ENCODE results near the gene FARS2.

Gene FARS2

GRCh38 chr6:5771211-5771610 lies 509.9 kb downstream of the FARS2 start:
- Mint-ChIP-seq H3K27ac (no peak overlapping the region), H3K27me3 (no peaks in the 10 kb centered on the region), H3K36me3 (peaks cover 18% of the 10 kb centered on the region), H3K4me3 (no peak overlapping the region), H3K4me1 (ENCODE audit: low read depth) (peaks cover 1% of the 10 kb centered on the region), H3K9me3 (ENCODE audit: low read depth) (peaks cover 10% of the 10 kb centered on the region)

GRCh38 chr6:5771759-5772390 lies 510.6 kb downstream of the FARS2 start:
- Mint-ChIP-seq H3K4me3 (no peak overlapping the region), H3K4me1 (ENCODE audit: low read depth) (no peaks in the 10 kb centered on the region), H3K36me3 (peaks cover 15% of the 10 kb centered on the region), H3K9me3 (ENCODE audit: low read depth) (peaks cover 6% of the 10 kb centered on the region), H3K27me3 (no peaks in the 10 kb centered on the region), H3K27ac (no peak overlapping the region)

- Mint-ChIP-seq H3K4me1 (ENCODE audit: low read depth) (no peaks in the 10 kb centered on the region), H3K4me3 (no peak overlapping the region), H3K9me3 (ENCODE audit: low read depth) (peaks cover 6% of the 10 kb centered on the region), H3K27ac (no peak overlapping the region), H3K27me3 (no peaks in the 10 kb centered on the region), H3K36me3 (peaks cover 15% of the 10 kb centered on the region)
Measured at GRCh38 chr6:5772408-5773120, 511.3 kb downstream of the FARS2 start.

- no peak overlapping the region for H3K27ac Mint-ChIP-seq
- H3K4me1 Mint-ChIP-seq (ENCODE audit: low read depth): peaks cover 2% of the 10 kb centered on the region
- no peaks in the 10 kb centered on the region for H3K27me3 Mint-ChIP-seq
- no peak overlapping the region for H3K4me3 Mint-ChIP-seq
- no peaks in the 10 kb centered on the region for H3K9me3 Mint-ChIP-seq (ENCODE audit: low read depth)
- H3K36me3 Mint-ChIP-seq: peaks cover 12% of the 10 kb centered on the region
Measured at GRCh38 chr6:5776104-5776503, 514.8 kb downstream of the FARS2 start.

DNA sequence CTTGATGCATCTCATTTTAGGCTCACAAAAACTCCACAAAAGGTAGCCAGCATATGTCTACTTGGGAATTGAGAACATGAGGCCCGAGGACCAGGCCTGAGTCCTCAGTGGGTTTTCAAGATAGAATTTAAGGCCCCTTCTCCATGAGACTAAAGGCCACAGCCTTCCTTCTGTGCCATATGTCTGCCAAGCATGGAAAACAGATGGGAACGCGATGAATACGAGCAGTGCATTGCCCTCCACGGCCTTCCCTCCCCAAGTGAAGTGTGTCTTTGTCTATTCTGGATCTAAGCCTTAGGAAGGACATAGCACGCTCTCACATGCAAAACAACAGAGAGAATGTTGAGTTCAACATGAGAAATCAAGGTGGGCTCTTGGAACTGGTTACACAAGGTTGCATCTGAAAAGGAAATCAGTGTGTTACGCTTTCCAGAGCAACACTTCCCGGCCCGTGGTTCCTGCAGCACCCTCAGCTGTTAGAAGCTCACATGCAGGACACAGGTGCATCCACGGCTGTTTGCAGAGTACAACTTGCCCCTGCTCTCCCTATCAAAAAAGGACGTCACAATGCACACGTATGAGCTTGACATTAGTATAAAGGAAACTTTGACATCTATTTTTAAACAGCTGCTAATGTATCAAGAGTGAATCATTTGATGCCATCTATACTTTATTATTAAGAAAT lies 515.5 kb downstream of the FARS2 start:
- Mint-ChIP-seq H3K27me3 (no peaks in the 10 kb centered on the region), H3K9me3 (ENCODE audit: low read depth) (no peaks in the 10 kb centered on the region), H3K27ac (no peak overlapping the region), H3K36me3 (peaks cover 11% of the 10 kb centered on the region), H3K4me3 (no peak overlapping the region), H3K4me1 (ENCODE audit: low read depth) (peaks cover 2% of the 10 kb centered on the region)

GRCh38 chr6:5778317-5778857 lies 517.1 kb downstream of the FARS2 start:
- Mint-ChIP-seq H3K9me3 (ENCODE audit: low read depth) (no peaks in the 10 kb centered on the region), H3K27me3 (no peaks in the 10 kb centered on the region), H3K27ac (no peak overlapping the region), H3K4me3 (no peak overlapping the region), H3K4me1 (ENCODE audit: low read depth) (peaks cover 2% of the 10 kb centered on the region), H3K36me3 (peaks cover 11% of the 10 kb centered on the region)

DNA sequence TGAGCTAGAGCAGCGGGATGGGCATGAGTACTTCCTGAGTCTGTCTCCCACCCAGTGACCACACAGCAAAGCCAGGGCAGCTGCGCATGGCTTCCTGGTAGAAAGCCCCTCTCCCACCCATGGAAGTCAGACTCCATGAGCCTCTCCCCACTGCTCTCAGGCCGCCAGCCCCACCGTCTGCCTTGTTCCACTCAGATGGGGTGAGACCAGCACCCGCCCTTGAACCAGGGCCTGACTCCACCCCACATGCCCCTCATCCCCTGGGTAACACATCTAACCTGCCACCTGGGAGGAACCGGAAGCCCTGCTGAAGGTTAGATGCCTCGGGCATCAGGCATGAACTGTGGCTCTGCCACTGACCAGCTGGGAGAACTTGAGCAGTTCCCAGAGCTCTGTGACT lies 517.6 kb downstream of the FARS2 start:
- peaks cover 10% of the 10 kb centered on the region for H3K36me3 Mint-ChIP-seq
- no peaks in the 10 kb centered on the region for H3K27me3 Mint-ChIP-seq
- peaks cover 2% of the 10 kb centered on the region for H3K4me1 Mint-ChIP-seq (ENCODE audit: low read depth)
- H3K27ac Mint-ChIP-seq: no peak overlapping the region
- H3K4me3 Mint-ChIP-seq: no peak overlapping the region
- H3K9me3 Mint-ChIP-seq (ENCODE audit: low read depth): no peaks in the 10 kb centered on the region

DNA sequence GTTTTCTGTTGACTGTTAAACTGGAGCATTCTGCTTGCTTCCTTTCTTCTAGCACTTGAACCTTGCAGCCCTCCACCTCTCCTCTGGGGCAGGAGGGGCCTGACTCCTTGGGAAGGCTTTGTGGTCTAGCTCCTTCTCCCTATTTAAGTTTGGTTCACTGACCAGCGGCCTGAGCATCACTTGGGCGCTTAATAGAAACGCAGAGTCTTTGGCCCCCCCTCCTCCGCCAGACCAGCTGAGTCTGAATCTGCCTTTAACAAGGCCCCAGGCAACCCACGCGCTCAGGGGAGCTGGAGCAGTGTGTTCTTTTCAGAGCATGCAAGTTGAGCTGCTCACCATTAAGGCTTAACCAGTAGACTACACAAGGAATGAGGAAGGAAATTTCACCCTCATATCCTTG lies 519.7 kb downstream of the FARS2 start:
- Mint-ChIP-seq H3K4me1 (ENCODE audit: low read depth) (peaks cover 2% of the 10 kb centered on the region), H3K9me3 (ENCODE audit: low read depth) (no peaks in the 10 kb centered on the region), H3K36me3 (peaks cover 6% of the 10 kb centered on the region), H3K27ac (no peak overlapping the region), H3K27me3 (no peaks in the 10 kb centered on the region), H3K4me3 (no peak overlapping the region)

- no peak overlapping the region for H3K27ac Mint-ChIP-seq
- H3K4me1 Mint-ChIP-seq (ENCODE audit: low read depth): peaks cover 11% of the 10 kb centered on the region
- H3K9me3 Mint-ChIP-seq (ENCODE audit: low read depth): no peaks in the 10 kb centered on the region
- no peaks in the 10 kb centered on the region for H3K27me3 Mint-ChIP-seq
- H3K4me3 Mint-ChIP-seq: no peak overlapping the region
- peaks cover 6% of the 10 kb centered on the region for H3K36me3 Mint-ChIP-seq
Measured at GRCh38 chr6:5781966-5782556, 520.7 kb downstream of the FARS2 start.

GRCh38 chr6:5782783-5783547 lies 521.7 kb downstream of the FARS2 start:
- Mint-ChIP-seq H3K4me1 (ENCODE audit: low read depth) (peaks cover 20% of the 10 kb centered on the region), H3K27me3 (no peaks in the 10 kb centered on the region), H3K27ac (no peak overlapping the region), H3K4me3 (no peak overlapping the region), H3K36me3 (peaks cover 3% of the 10 kb centered on the region), H3K9me3 (ENCODE audit: low read depth) (no peaks in the 10 kb centered on the region)

- Mint-ChIP-seq H3K36me3 (peaks cover 3% of the 10 kb centered on the region), H3K27me3 (no peaks in the 10 kb centered on the region), H3K9me3 (ENCODE audit: low read depth) (no peaks in the 10 kb centered on the region), H3K4me3 (no peak overlapping the region), H3K4me1 (ENCODE audit: low read depth) (peaks cover 19% of the 10 kb centered on the region), H3K27ac (no peak overlapping the region)
Measured at GRCh38 chr6:5783584-5784089, 522.3 kb downstream of the FARS2 start.

DNA sequence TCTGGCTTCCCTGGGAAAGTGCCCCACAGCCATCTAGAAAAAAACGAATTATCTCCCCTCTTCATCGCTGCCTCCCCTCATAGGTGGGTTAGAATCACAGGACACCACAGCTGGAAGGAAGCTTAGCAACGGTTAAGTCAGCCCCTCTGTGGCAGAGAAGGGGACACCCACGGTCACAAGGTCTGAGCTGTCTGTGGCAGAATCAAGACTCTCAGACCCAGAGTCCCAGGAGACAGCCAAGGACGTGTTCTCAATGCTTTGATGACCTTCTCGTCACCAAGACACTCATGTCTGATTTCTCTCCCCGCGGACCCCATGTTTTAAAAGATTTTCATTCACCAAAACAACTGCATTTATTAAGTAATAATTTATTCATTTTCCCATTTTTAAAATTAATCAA lies 523.9 kb downstream of the FARS2 start:
- Mint-ChIP-seq H3K4me1 (ENCODE audit: low read depth) (peaks cover 19% of the 10 kb centered on the region), H3K9me3 (ENCODE audit: low read depth) (no peaks in the 10 kb centered on the region), H3K36me3 (no peaks in the 10 kb centered on the region), H3K27me3 (no peaks in the 10 kb centered on the region), H3K4me3 (no peak overlapping the region), H3K27ac (no peak overlapping the region)

GRCh38 chr6:5786321-5786968 lies 525.1 kb downstream of the FARS2 start:
- H3K4me3 Mint-ChIP-seq: no peak overlapping the region
- H3K27ac Mint-ChIP-seq: no peak overlapping the region
- H3K27me3 Mint-ChIP-seq: no peaks in the 10 kb centered on the region
- no peaks in the 10 kb centered on the region for H3K9me3 Mint-ChIP-seq (ENCODE audit: low read depth)
- H3K36me3 Mint-ChIP-seq: peaks cover under 1% of the 10 kb centered on the region
- peaks cover 19% of the 10 kb centered on the region for H3K4me1 Mint-ChIP-seq (ENCODE audit: low read depth)
